Epithelial cell of prostate (primary cell): Measurements from ENCODE around the gene AKAP13.
"Not testable (repeated sequence)": the region's sequence is repeated elsewhere in the genome, so short reads cannot be mapped to it uniquely, and the experiment has no call there.

Experiments
- DNase-seq: peaks from one replicate; pipeline ENCODE4 v3.0.0-alpha.2; 2011; ENCODE audit warnings: low read depth, low spot score
- H3K27ac ChIP-seq: fragments of 450-650 bp; 2 replicates; pipeline ENCODE4 v1.5.1; 2017; ENCODE audit warnings: mild to moderate bottlenecking

The AKAP13 gene

GRCh38 chr15:85630311-85630710, 249.9 kb downstream of the AKAP13 start:
- no peak overlapping the region for H3K27ac ChIP-seq
- DNase-seq: no peak

GRCh38 chr15:85631018-85631417, 250.6 kb downstream of the AKAP13 start:
- no peak for DNase-seq
- no peak overlapping the region for H3K27ac ChIP-seq

DNA sequence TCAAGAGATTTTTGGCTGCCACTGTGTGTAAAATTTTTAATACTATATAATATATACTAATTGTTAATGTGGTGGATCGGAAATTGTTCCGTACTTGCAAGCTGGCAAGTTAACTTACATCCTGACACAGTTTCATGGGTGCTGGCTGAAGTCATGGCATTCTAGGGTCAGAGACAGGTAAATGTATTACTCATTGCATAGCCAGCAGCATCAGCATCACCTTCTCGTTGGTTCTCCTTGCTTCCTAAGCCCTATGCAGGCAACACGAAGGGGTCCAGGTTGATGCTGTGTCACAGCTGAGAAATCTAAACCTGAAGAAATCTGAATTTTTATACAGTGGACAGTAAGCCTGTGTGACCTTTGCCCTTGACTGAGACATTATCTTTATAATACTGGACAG, 251.6 kb downstream of the AKAP13 start:
- no peak overlapping the region for H3K27ac ChIP-seq
- DNase-seq: no peak

DNA sequence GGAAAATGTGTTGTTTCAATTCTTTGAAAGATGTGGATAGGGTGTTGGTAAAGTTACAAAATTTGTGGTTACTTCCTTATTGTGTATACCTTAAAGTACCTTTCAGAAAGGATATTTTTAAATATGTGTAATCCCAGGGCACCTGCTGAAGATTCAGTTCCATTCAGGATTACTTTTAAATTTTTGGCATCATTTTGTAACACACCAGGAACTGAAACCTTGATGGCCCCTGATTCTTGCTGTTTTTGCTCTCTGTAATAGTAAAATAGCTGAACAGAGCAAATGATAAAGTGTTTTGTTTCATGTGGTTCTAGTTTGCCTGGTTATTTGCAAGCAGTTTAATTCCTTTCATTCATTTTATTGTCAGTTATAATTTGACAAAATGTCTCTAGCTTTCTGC, 253.5 kb downstream of the AKAP13 start:
- no peak for DNase-seq
- H3K27ac ChIP-seq: no peak overlapping the region

- no peak overlapping the region for H3K27ac ChIP-seq
- DNase-seq: no peak
These were observed 255.9 kb downstream of the AKAP13 start for GRCh38 chr15:85636351-85636750.

DNA sequence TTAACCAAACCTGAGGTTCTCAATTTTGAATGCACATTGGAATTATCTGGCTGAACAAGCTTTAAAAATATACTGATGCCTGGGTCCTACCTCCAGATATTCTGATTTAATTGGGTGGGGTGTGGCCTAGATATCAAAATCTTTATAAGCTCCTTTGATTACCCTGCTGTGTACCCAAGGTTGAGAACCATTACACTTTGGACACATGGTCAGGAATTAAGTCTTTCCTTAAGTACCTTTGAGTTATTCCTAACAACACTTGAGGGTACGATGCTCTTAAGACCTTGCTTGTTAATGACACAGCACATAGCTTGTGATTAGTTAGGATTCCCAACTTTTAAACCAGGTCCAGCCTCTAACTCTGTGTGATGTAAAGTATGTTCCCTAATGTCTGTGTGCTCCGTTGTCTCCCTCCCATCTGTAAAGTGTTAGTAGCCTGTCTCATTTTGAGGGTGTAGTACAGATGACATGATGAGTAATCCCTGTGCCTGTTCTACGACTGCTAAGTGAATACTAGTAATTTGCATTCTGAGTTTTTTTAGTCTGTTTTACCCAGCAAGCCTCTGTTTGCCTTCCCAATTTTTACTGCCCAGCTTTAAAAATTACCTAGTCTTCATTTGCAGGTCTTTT, 259.5 kb downstream of the AKAP13 start:
- no peak overlapping the region for H3K27ac ChIP-seq
- DNase-seq: no peak

- H3K27ac ChIP-seq: no peak overlapping the region
- no peak for DNase-seq
These were observed 261.8 kb downstream of the AKAP13 start for GRCh38 chr15:85642065-85642692.

- H3K27ac ChIP-seq: no peak overlapping the region
- no peak for DNase-seq
These were observed 262.3 kb downstream of the AKAP13 start for GRCh38 chr15:85642693-85643066.

DNA sequence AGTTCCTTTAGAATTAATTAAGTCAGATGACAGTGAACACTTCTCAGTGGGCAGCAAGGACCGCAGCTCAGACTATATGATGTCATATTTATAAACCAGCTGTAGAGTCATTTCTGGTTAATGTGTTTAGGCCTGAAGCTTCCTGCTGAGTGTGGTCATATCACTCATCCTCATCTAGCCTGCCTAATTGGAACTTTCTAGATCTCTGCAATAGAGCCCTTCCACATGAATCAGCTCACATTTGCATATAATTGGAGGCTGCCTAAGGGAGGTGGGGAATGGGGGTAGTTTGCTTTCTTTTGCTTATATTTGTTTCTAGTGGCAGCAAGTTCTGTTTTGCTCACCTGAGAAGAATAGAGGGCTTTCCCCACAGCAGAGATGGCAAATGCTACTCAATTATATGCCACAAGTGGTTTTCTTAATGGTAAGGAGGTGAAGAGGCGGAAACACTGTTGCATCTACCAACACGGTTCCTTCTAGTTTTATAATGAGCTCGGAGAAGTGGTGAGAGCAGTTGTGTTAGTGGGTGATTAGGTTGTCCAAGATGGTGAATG, 266.2 kb downstream of the AKAP13 start:
- no peak overlapping the region for H3K27ac ChIP-seq
- no peak for DNase-seq

GRCh38 chr15:85649372-85649771, 269.0 kb downstream of the AKAP13 start:
- DNase-seq: no peak

GRCh38 chr15:85651548-85651947, 271.1 kb downstream of the AKAP13 start:
- no peak overlapping the region for H3K27ac ChIP-seq
- no peak for DNase-seq

More at GRCh38 chr15:85649372-85649771, 269.0 kb downstream of the AKAP13 start:
- peak overlapping the region; percentile 3 for H3K27ac ChIP-seq

DNA sequence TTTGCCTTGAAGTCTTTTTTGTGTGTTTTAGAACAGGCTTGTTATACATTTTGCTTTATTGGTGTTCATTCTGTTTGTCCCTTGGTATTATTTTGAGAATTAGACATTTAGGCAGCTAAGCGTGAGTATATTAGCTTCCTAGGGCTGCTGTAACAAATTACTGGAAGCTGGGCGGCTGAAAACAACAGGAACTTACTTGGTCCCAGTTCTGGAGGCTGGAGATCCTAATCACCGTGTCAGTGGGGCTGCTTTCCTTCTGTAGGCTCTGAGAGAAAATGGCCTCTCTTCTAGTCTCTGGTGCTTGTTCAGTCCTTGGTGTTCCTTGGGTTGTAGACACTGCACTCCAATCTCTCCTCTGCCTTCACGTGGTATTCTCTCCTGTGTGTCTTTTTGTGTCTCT, 272.1 kb downstream of the AKAP13 start:
- no peak overlapping the region for H3K27ac ChIP-seq
- no peak for DNase-seq

GRCh38 chr15:85657132-85657531, 276.7 kb downstream of the AKAP13 start:
- DNase-seq: no peak
- H3K27ac ChIP-seq: no peak overlapping the region

GRCh38 chr15:85658816-85659215, 278.4 kb downstream of the AKAP13 start:
- no peak for DNase-seq
- no peak overlapping the region for H3K27ac ChIP-seq

GRCh38 chr15:85661859-85662258, 281.5 kb downstream of the AKAP13 start:
- DNase-seq: no peak
- no peak overlapping the region for H3K27ac ChIP-seq

- not testable (repeated sequence) for H3K27ac ChIP-seq, DNase-seq
These were observed 285.3 kb downstream of the AKAP13 start for GRCh38 chr15:85665677-85666076.

- peak; percentile 83 for DNase-seq
- peak overlapping the region; percentile 45 for H3K27ac ChIP-seq
These were observed 287.4 kb downstream of the AKAP13 start for GRCh38 chr15:85667491-85668424.

GRCh38 chr15:85671156-85671555, 290.8 kb downstream of the AKAP13 start:
- DNase-seq: no peak
- H3K27ac ChIP-seq: no peak overlapping the region

- no peak for DNase-seq
- H3K27ac ChIP-seq: no peak overlapping the region
These were observed 292.1 kb downstream of the AKAP13 start for GRCh38 chr15:85672332-85673084.

GRCh38 chr15:85673326-85673725, 292.9 kb downstream of the AKAP13 start:
- H3K27ac ChIP-seq: no peak overlapping the region
- no peak for DNase-seq
